GM18951 (cell line): ENCODE results near the gene USP38.
A peak's percentile ranks its signal among the peaks of the same experiment; 100 is the strongest.
"Not testable (repeated sequence)": the region's sequence is repeated elsewhere in the genome, so short reads cannot be mapped to it uniquely, and the experiment has no call there.

Source experiments
- POLR2A ChIP-seq: IDR thresholded peaks from 4 replicates; pipeline ENCODE4 v1.6.1; 2011; ENCODE audit warnings: mild to moderate bottlenecking; ENCODE audit not compliant: insufficient read length, insufficient read depth; ENCODE audit errors: extremely low read depth
- in situ Hi-C: fragments of 300-500 bp; cut with MboI; formaldehyde crosslinking; loops from one replicate; pipeline ENCODE4 v1.12.0; 2022; ENCODE audit warnings: low sequenced_read_pairs, mixed read lengths, inconsistent platforms; ENCODE audit not compliant: unreplicated experiment

Gene USP38, protein sequence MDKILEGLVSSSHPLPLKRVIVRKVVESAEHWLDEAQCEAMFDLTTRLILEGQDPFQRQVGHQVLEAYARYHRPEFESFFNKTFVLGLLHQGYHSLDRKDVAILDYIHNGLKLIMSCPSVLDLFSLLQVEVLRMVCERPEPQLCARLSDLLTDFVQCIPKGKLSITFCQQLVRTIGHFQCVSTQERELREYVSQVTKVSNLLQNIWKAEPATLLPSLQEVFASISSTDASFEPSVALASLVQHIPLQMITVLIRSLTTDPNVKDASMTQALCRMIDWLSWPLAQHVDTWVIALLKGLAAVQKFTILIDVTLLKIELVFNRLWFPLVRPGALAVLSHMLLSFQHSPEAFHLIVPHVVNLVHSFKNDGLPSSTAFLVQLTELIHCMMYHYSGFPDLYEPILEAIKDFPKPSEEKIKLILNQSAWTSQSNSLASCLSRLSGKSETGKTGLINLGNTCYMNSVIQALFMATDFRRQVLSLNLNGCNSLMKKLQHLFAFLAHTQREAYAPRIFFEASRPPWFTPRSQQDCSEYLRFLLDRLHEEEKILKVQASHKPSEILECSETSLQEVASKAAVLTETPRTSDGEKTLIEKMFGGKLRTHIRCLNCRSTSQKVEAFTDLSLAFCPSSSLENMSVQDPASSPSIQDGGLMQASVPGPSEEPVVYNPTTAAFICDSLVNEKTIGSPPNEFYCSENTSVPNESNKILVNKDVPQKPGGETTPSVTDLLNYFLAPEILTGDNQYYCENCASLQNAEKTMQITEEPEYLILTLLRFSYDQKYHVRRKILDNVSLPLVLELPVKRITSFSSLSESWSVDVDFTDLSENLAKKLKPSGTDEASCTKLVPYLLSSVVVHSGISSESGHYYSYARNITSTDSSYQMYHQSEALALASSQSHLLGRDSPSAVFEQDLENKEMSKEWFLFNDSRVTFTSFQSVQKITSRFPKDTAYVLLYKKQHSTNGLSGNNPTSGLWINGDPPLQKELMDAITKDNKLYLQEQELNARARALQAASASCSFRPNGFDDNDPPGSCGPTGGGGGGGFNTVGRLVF

DNA sequence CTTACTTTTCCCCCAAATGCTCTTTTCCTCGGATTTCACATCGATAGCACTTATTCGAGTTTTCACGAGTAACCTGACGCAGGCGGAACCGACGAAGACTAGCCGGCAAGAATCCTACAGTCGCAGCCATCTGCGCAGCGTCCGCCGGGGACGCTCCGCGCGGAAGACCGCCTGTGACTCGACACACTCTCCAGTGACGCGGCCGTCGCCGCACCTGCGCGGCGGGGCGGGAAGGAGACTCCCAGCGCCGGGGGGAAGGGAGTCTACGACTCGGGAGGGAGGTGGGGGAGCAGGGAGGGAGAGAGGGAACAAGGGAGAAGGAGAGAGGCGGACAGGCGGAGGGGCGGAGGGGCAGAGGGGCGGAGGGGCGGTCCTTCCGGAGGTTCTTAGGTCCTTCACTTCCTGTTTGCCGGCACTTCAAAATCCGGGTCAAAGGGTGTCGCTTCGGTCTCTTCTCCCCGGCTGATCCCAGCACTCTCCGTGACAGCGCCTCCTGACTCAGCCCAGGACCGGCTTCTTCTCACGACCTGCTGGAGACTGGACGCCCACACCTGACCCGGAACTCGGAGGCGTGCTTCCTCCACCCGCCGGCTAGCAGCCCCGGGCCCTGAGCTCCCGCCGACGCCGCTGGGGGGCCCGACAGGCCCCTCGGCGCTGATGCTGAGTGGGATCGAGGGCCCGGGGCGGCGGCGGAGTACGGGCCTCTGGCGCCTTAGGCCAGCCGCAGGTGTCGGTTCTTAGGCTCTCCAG is at the start of gene USP38:
TSS of gene USP38 (plus strand) at position 415 of the 750 bp plus-strand sequence. CDS start 534 bp downstream, outside the sequence.
- in situ Hi-C loops: no loop called here
- peak; percentile 85 for TF ChIP-seq POLR2A

DNA sequence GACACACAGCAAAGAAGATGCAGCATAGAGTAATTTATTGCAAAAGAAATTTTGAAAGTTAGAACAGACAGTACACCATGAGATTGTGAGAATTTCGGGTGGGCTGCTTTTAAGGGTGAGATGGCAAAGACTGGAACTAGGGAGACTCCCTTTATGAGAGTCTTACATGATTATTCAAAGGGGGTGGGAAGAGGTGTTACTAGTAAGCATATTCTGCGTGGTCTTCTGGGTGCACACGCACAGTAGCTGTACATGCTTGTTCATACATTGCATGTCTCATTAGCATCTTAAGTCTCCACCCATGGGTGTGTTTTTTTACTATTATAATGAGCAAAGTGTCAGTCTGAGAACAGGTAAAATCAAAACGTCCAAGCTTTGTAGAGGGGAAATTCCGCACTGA is 49.4 kb upstream of the USP38 start:
- no peak for TF ChIP-seq POLR2A
- in situ Hi-C loops: no loop called here

DNA sequence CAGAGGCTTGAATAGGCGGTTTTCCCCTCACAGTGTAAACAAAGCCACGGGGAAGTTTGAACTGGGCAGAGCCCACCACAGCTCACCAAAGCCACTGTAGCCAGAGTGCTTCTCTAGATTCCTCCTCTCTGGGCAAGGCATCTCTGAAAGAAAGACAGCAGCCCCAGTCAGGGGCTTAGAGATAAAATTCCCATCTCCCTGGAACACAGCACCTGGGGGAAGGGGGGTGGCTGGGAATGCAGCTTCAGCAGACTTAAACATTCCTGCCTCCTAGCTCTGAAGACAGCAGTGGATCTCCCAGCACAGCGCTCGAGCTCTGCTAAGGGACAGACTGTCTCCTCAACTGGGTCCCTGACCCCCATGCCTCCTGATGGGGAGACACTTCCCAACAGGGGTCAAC is 44.0 kb upstream of the USP38 start:
- no peak for TF ChIP-seq POLR2A
- in situ Hi-C loops: no loop called here

DNA sequence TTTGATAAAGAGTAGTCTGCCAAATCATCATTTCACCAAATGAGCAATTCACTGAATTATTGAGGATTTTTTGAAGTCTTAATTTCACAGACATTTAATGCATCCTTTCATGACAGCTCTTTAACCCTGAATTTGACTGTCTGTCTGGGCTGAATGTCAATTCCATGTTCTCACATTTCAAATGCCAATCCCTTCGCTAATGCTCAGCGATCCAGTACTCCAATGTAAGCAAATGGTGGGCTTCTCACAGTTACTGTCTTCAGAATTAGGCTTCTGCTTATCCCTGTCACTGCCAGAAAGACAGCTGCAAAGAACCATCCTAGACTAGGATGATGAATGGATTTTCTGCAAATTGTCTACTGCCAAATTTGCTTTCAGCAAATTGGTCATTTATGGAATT is 36.2 kb upstream of the USP38 start:
- in situ Hi-C loops: no loop called here
- no peak for TF ChIP-seq POLR2A

DNA sequence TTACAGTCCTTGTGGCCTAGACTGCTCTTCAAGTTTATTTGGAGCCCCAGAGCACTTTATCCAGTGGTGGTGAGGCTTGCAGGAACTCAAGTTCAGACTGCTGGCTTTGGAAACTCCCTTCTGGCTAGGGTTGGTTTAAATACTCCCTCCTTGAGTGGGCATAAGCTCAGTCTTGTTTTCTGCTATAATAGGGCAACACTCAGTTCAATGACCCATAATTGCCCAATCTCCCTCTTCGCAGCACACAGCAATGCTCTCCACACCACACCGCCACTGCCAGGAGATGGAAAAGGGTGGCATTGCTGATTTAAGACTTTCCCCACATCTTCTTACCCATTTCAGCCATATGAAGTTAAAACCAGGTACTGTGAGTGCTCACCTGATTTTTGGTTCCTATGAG is 27.9 kb upstream of the USP38 start:
- TF ChIP-seq POLR2A: no peak
- in situ Hi-C loops: no loop called here

DNA sequence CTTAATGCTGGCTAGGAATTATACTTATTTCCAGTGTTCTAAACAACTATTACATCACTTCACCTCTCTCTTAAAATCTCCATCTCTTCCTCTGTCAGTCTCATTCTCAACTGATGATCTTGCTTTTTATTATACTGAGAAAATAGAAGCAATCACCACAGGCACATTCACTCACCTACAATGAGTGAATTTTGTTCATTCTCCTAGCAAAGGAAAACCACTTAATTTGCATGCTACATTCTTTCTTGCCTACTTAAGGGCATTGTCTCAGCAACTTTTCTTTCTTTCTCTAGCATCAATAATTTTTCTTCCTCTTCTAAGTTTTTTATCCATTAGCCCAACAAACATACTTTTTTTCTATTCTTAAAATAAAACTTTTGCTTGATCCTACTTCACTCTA is 21.1 kb upstream of the USP38 start:
- in situ Hi-C loops: no loop called here
- no peak for TF ChIP-seq POLR2A

DNA sequence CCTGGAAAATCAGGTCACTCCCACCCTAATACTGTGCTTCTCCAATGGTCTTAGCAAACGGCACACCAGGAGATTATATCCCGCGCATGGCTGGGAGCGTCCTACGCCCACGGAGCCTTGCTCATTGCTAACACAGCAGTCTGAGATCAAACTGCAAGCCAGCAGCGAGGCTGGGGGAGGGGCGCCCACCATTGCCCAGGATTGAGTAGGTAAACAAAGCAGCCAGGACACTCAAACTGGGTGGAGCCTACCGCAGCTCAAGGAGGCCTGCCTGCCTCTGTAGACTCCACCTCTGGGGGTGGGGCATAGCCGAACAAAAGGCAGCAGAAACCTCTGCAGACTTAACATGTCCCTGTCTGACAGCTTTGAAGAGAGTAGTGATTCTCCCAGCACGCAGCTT is 18.0 kb upstream of the USP38 start:
- in situ Hi-C loops: not testable (repeated sequence)

DNA sequence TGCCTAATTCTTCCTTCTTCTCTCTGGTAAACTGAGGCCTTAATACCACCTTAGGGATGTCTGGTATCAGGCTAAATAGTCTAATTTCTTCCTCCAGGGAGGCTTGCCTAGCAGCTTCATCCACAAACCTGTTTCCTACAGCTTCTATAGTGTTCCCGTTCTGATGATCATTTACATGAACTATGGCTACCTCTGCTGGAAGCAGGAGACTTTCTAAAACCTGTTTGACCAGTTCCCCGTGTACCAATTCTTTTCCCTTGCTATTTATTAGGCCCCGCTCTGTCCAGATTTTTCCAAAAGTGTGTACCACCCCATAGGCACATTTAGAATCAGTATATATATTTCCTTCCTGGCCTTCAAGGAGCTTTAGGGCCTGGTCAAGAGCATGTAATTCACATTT is 5.8 kb upstream of the USP38 start:
- TF ChIP-seq POLR2A: no peak
- in situ Hi-C loops: no loop called here

DNA sequence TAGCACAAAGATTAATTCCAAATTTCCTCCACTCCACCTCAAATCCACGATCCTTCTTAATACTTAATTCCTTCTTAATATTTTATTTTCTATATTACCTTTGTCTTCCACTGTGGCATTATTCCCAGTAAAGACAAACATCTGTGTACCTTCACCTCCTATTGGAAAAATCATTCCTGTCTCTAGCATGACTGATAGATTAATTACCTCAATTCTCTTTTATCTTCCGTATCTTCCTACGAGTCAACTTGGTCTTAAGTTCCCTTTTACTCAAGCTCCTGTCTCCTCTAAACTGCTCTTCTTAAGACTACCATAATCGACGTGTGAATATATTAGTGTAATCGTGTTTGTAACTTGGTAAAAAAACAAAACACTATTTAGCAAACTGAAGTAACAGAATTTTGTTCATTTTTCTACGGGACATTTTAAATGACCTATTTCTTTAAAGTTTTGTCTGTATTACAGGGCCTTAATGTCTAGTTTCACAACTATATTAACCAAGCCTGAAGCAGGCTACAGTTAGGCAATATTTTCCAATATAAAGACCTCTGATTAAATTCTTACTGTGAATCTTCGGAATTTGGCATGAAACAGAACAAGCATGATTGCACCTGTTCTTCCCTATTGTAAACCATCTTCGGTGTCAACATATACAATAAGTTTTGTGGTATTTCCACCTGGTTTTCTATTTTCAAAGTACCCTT is 1.1 kb upstream of the USP38 start:
- in situ Hi-C loops: no loop called here
- no peak for TF ChIP-seq POLR2A

DNA sequence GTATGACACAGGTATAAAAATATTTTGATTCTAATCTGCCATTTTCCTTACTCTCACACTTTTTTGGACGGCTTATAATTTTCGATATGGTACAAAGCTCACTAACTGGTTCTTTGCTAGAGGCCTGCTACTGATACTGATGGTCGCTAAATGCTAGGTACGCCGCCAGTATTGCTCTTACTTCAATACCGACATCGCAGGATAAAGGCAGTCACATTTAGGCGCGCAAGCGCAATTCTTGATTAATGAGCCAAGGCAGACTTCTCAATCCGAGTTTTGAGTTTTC is 557 bp upstream of the USP38 start:
- no peak for TF ChIP-seq POLR2A
- in situ Hi-C loops: no loop called here

DNA sequence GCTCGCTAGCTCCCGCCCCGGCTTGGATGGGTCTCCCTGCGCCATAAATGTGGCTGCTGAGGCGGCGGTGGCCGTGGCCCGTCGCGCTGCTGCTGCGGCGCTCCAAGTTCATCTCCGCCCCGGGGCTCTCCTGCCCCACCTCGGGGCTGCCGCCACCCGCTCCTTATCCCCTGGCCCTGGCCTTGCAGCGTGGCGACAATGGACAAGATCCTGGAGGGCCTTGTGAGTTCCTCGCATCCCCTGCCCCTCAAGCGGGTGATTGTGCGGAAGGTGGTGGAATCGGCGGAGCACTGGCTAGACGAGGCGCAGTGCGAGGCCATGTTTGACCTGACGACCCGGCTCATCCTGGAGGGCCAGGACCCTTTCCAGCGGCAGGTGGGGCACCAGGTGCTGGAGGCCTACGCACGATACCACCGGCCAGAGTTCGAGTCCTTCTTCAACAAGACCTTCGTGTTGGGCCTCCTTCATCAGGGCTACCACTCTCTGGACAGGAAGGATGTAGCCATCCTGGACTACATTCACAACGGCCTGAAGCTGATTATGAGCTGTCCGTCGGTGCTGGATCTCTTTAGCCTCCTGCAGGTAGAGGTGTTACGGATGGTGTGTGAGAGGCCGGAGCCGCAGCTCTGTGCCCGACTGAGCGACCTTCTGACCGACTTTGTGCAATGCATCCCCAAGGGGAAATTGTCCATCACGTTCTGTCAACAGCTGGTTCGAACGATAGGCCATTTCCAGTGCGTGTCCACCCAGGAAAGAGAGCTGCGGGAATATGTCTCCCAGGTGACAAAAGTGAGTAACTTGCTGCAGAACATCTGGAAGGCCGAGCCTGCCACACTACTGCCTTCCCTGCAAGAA is 763 bp downstream of the USP38 start:
- in situ Hi-C loops: no loop called here
- no peak for TF ChIP-seq POLR2A

DNA sequence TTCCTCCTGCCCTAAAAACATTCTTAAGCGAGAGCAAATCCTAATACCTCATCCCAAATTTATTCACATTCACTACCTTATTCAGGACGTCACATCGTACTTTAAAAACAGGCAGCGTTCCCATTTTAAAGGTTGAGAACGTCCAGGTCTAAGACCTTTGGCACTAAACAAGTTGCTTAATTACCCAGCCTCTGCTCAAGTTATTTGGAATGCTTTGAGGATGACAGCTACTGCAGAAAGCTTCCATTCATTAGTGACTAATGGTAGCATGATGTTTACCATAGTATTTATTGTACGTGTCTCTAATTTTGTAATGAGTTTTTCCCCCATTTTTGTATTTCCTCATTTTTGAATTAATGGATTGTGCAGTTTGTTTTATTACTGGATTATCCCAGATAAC is 1.5 kb downstream of the USP38 start:
- no peak for TF ChIP-seq POLR2A
- in situ Hi-C loops: no loop called here
